Fibroblast of pulmonary artery (primary cell): ENCODE measurements around the gene TSEN34.

ENCODE experiments used
- DNase-seq: peaks from one replicate; pipeline ENCODE4 v3.0.0-alpha.2; 2010; ENCODE audit warnings: low read depth
- H3K4me3 ChIP-seq: replicated peaks from 2 replicates; pipeline ENCODE4 v1.5.1; 2011; ENCODE audit warnings: low read depth, mild to moderate bottlenecking, control low read depth, low read length, moderate library complexity
- TF ChIP-seq, protein P1 (sequence below): IDR thresholded peaks from 2 replicates; pipeline ENCODE4 v1.5.1; 2011; ENCODE audit warnings: mild to moderate bottlenecking, control low read depth, low read length, inconsistent platforms; ENCODE audit errors: missing control alignments

Gene TSEN34

DNA sequence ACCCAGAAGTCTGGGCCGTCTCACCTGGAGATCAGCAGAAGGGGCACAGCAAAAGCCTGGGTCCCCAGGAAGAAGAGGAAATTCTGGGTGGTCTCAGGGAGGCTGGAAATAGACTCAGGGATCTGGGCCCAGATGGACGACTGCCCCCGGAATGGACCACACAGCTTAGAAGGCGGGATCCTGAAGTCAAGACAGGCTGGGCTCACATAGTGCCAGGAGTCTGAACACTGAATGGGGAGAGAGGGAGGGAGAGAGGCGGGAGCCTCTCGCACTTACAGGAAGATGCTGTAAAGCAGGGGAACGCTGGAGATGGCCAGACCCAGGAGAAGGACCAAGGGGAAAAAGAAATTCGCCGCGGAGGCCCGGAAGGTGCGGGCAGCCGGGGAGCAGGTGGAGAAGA lies 30.3 kb upstream of the TSEN34 start:
- TF ChIP-seq, protein P1, sequence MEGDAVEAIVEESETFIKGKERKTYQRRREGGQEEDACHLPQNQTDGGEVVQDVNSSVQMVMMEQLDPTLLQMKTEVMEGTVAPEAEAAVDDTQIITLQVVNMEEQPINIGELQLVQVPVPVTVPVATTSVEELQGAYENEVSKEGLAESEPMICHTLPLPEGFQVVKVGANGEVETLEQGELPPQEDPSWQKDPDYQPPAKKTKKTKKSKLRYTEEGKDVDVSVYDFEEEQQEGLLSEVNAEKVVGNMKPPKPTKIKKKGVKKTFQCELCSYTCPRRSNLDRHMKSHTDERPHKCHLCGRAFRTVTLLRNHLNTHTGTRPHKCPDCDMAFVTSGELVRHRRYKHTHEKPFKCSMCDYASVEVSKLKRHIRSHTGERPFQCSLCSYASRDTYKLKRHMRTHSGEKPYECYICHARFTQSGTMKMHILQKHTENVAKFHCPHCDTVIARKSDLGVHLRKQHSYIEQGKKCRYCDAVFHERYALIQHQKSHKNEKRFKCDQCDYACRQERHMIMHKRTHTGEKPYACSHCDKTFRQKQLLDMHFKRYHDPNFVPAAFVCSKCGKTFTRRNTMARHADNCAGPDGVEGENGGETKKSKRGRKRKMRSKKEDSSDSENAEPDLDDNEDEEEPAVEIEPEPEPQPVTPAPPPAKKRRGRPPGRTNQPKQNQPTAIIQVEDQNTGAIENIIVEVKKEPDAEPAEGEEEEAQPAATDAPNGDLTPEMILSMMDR: no peak
- DNase-seq: no peak
- H3K4me3 ChIP-seq: peak overlapping the region; percentile 76

DNA sequence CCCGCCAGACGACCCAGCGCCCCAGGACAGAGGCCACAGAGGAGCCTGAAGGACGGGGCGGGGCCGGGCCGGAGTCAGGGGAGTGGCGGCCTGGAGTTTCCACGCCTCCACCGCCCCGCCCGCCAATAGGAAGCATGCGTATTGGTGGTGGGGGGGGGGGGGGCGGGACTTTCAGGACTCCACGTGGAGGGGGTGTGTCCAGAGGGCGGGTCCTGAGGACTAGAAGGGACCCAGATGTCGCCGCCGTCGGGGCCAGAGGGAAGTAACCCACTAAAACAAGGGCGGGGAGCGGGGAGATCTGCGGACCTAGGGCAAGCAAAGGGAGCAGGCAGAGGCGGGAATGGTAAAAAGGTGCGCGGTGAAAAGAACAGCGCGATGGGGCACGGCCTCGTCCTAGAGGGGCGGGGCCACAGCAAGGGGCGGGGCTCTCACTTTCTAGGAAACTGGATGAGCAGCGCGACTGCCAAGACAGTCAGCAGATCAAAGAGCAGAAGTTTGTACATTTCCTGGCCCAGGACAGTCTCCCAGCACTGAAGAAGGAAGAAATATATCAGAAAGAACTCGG lies 28.8 kb upstream of the TSEN34 start:
- DNase-seq: peak; percentile 62
- peak overlapping the region; percentile 52 for H3K4me3 ChIP-seq
- TF ChIP-seq, protein P1: no peak

DNA sequence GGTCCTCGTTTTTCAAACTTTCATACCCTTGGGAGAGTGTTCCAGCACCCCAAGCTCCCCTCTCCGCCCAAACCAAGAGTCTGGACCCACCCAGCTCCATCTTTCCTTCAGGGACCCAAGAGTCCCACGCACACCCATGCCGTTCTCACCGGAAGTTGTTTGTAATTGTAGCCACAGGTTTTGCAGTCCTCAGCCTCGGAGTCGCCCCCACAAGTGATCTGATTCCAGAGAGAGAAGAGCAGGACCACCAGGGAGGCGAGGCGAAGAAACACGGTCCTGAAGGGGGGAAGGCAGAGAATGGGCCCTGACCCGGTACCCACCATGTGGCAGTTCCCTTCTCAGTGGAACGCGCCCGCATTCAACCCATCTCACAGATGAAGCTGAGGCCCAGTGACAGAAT lies 28.2 kb upstream of the TSEN34 start:
- TF ChIP-seq, protein P1: no peak
- peak overlapping the region; percentile 52 for H3K4me3 ChIP-seq
- DNase-seq: no peak

DNA sequence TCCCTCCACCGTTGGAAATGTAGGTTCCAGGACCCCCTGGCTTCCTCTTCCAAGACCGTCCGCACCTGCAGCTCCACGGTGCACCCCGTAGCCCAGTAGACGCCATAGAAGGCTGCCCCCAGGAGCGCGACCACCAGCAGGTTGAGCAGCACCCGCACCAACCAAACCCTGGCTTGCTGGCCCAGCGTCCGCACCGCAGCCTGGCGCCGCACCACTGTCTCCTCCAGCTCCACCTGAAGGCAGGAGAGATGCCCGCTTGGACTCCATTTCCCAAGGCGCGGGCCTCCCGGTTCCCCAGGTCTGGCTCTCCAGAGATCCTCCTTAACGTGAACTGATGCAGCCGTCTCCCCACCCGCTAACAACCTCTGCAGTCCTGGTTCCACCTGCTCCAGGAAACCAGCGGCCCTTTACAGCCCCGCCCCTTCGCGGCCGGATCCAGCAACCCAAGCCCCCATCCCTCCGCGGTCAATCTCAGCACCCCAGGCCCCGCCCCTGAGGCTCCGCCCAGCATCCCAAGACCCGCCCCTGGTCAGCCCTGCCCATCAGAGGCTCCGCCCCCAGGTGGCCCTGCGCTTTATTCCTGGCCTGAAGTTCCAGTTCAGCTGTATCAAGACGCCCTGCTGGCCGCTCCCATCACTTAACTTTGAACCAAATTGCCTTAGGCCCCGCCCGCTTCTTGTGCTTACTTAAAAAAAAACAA lies 26.6 kb upstream of the TSEN34 start:
- H3K4me3 ChIP-seq: peak overlapping the region; percentile 17
- peak; percentile 40 for DNase-seq
- TF ChIP-seq, protein P1: no peak

DNA sequence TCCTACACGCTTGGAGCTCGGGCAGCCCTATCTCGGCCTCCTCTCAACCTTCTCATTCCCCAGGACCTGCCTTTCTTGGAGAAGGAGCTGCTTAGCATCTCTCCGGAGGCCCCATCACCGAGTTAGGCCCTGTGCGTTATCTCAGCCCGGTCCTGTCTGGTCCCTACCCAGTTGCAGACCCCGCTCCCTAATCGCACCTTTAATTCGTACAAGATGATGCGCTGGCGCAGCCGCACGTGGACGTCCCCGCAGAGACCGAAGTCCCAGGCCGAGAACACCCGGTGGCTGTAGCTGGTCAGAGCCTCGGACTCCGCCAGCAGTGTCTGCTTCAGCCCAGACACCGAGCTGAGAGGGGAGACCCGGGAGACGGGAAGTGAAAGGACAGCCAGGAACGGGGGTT lies 25.9 kb upstream of the TSEN34 start:
- TF ChIP-seq, protein P1: no peak
- no peak for DNase-seq
- H3K4me3 ChIP-seq: no peak overlapping the region

DNA sequence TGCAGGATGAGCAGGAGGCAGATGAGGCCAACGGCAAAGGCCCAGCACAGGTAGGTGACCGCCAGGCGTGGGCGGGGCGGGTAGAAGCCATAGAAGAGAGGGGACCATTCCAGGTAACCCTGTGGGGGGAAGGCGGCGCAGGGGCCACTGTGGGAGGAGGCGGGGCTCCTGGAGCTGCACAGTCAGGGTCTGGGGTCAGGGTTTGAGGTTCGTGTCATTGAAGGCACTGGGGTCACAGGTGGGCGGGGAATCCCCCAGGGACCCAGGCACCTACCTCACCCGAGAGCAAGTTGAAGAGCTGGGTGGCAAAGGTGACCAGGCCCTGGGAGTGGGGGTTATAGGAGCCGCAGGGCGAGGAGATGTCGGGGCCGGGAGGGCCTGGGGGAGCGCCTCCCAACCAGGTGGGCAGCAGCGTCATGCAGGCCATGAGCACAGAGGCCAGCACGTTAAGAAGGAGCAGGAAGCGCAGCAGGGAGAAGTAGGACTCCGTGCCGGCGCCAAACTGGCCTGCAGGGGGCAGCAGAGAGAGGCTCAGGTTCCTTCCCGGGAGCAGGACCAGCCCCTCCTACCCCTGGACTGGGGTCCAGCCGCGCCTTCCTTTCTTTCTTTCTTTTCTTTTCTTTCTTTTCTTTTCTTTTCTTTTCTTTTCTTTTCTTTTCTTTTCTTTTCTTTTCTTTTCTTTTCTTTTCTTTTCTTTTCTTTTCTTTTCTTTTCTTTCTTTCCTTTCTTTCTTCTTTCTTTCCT lies 22.8 kb upstream of the TSEN34 start:
- TF ChIP-seq, protein P1: peak; percentile 81
- DNase-seq: peak; percentile 88
- no peak overlapping the region for H3K4me3 ChIP-seq
